NCI-H2196 treated with DMSO at 0.1 percent for 48 hours (cell line): ENCODE results near the gene HOXB5.

Experiments
- DNase-seq: peaks from one replicate; lab custom pipeline; 2025; ENCODE audit not compliant: unreplicated experiment; lab: John Stamatoyannopoulos, UW

Gene HOXB5

GRCh38 chr17:48604770-48605329, 11.3 kb upstream of the HOXB5 start, which contains the start of gene HOXB6:
HOXB6 (minus strand) TSS chr17:48604986; CDS start chr17:48598150, 6,836 bp downstream.
- DNase-seq, result no peak

- DNase-seq, result no peak
These were observed 10.6 kb upstream of the HOXB5 start for GRCh38 chr17:48603959-48604769.

DNA sequence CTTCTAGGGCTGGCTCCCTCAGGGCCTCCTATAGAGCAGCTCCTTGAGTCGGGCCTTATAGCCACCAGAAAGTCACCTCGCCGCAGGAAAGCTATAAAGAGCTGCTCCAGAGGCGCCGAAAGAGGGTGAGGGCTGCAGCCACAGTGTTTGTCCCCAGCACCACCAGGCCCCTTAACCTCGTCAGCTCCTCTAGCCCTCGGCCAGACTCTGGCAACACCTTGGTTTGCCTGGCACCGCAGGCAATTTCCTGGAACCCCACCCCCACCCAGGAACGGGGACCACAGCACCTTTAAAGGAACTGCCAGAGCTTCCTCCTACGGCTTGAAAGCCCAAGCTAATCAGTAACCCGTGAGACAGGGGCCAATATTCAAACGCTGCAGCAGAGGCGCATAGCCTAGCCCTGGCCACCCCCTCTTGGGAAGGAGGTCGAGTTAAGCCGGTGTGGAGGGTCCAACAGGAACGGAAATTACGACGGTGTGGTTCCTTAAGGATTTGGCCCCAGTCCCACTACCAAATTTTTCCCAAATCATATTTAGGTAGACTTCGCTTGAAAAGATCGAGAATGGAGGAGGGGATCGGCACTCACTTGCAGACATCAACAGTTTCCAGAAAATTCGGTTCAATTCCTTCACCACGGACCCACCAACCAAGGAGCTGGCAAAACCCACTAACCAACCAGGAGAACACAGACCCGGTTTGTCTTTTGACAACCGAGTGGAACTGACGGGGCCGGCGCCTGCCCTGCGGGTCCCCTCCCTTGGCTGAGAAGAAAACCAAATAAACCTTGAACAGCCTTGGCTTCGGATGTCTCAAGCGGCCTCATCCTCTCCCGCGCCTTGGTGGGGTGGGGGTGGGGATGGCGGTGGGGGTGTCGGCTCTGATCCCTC, 8.2 kb upstream of the HOXB5 start:
- no peak for DNase-seq

- no peak for DNase-seq
These were observed 7.6 kb upstream of the HOXB5 start for GRCh38 chr17:48601207-48601538.

GRCh38 chr17:48600244-48601098, 6.9 kb upstream of the HOXB5 start:
- DNase-seq, result no peak

DNA sequence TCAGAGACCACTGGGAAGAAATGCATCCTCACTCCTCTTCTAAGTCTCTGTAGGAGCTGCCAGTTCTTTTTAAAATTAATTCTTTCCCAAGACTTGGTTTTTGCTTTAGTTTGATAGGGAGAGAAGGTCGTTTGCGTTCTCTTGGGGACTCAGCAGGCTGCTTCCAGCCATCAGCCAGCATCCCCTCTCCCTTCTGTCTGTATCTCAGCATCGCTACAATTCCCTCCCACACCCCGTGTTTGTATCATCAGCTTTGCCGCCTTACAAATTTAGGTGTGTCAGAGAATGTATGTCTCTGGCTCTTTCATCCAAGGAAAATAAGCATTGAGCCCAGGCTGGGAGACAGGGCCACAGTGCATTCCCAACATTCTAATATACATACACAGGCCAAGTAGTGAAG, 5.8 kb upstream of the HOXB5 start:
- DNase-seq, result no peak

DNA sequence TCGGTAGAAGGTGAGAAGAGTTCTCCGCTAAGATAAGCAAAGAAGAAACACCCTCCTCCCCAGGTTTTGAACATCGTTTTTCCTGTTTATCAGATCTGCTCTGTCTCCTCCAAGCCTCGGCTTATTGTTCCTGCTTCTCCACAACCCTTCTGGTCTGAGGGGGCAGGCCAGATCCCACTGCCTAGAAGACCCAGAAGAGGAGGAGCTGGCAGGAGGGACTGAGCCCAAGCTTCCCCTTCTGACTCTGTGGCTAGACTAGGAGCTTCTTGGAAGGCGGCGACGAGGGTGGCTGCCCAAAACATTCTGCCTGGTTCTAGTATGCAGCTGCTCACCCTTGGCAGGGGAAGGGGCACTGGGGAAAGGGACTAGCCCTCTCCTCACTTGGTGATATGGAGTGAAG, 5.2 kb upstream of the HOXB5 start:
- DNase-seq, result no peak

DNA sequence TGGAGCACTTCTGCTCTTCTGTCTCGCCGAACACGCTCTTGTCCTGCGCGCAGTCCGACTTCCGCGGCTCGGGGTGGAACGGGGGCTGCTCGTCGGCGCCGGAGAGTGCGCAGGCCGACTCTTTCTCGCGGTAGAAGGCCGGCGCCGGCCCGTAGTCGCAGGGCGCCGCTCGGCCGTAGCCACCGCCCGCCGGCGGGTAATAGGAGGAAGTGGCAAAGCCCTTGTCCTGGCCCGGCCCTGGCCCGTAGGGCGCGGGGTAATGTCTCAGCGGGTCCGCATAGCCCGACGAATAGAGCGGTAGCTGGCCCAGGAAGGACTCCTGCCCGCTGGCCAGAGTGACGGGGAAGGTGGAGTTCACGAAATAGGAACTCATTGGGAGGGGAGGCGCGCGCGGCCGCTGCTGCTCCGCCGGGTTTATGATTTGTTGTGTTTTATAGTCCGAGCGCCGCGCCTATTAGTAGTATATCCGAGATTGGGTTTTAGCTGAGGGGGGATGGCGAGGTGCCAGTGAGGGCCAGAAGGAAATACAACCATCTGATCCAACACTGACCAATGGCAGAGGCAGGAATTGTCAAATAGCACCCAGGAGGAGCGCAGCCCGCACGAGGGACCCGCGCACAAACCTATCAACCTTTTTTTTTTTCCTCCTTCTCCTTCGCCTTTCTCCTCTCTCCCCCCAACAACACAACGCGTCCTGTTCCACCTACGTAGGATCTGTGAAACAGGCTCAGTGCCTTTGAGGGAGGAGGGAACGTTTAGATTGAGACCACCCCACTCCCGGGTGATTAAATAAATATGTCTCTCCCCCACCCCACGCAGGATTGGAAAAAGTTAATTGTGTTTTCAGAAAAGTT, 4.4 kb upstream of the HOXB5 start:
- DNase-seq, result peak; percentile 67

DNA sequence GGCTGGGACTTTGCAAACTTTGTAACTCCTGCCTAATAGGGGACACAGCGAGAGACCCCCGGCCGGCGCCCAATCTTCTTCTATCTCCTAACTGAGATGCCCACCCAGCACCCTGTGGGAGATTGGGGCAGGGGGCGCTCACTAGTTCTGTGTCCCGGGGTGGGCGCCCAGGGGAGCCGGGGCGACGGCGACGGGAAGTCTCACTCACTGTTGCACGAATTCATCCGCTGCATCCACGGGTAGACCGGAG, 3.9 kb upstream of the HOXB5 start:
- DNase-seq, result no peak

DNA sequence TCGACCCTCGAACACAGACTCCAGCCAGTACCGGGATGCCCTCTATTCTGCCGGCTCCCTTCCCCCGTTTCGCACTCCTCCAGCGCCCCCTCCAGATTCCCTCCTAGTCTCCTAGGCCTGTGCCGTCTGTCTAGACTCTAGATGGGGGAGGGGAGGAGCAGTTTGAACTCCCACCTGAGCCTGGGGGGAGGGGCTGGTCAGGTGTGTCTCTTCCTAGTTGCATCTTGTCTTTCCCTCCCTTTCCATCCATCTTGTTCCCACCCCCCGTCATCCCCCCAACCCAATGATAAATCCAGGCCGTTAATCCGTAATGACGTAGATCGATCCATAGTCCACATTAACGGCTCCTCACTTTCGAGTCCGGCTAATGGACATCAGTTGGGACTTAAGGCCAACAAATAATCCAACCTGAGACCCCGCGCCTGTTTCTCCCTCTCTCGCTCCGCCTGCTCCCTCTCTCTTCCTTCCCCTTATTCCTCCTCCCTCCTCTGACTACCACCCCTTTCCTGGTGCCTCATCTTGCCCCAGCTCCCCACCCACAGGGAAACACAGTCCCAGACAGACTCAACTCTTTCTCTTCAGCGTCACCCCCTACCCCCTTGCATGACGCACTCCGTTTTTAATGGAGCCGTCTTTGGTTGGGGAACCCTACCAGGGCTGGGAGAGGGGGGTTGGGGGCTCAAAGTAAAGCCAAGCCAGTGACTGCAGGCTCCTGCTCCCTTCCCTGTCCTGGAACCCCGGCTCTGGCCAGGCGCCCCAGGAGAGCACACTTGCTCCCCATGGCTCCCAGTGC, 3.4 kb upstream of the HOXB5 start:
- no peak for DNase-seq

DNA sequence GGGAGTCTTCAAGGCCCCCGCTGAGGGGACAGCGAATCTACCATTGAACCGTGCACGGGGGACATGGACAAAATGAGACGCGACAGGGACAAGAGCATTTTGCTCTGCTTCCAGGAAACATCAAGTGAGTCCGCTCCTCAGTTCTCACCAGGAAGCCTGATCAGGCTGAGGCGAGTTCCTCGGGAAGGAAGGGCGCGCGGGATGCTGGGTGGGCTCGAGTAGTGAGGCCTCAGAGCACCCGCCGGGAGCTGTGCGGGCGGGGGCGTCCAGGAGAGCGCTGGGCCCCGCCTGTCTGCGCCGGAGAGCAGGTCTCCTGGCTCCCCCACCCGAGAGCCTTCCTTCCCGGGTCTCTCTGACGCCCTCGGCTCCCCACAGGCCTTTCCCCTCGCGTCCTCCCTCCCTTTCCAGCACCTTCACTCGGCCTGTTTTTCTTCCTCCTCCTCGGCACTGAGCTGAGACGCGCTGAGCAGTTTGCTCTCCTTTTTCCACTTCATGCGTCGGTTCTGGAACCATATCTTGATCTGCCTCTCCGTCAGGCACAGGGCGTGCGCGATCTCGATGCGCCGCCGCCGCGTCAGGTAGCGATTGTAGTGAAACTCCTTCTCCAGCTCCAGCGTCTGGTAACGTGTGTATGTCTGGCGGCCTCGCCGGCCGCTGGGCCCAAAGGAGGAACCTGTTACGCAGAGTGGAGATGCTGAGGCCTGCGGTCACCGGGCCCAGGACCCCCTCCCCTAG, 2.6 kb upstream of the HOXB5 start:
- no peak for DNase-seq

DNA sequence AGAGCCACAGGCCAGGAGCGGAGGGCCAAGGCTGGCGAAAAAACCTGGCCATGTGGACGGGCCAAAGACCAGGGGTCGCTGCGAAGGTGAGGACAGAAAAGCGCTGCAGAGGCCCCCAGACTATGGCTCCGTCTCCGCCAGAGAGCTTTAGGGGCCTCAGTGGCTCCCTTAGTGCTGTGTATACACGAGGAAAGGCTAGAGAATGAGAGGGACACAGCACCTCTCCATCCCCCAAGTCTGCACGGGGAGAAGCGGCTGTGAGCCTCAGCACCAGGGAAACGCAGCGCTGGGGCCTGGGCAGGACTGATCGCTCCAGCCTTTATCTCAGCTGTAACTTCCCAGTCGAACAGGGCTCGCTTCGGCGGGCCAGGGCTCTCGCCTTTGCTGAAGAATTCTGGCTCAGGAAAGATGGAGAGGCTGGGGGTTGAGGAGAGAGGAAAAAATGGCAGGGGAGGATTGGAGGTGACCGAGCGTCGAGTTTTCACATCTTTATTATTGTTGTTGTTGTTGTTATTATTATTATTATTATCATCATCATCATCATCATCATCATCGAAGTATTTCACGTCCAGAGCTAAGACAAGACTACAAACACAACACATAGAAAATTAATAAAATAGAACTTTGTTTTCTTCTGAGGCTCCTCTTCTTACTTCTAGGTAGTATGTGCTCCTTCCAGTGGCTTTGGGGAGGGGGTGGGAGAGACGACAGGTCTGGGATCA, 1.9 kb upstream of the HOXB5 start:
- DNase-seq, result no peak

- DNase-seq, result no peak
These were observed 1.1 kb upstream of the HOXB5 start for GRCh38 chr17:48594538-48595277.

DNA sequence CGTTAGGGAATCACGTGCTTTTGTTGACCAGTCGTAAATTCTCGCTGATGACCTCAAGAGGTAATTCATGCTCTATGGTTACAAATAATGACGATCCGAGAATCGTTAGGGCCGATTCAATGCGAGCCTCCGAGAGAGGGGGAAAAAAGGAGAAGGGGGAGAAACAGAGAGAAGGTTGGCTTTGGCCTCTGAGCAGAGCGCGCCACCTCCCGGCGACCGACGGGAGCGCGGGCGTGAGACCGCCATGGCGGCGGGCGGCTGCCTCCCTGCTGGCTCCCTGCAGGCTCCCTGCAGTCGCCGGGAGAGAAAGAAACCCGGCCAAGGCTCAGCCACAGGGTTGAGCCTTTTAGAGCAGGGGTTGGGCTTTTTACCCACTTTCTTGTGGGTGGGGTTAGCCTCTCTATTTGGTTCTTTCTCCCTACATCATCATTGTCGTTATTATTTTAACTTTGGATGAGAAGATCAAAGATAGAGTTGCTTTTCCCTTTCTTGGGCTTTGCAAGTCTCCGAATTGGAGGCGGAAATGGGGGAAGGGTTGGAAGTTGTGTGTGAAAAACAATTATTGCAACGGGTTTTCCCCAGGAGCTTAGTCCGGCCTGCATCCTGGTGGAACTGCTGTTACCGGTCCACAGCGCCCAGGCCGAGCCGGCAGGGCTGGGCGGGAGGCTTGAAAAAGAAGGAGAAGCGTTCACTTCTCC, 410 bp upstream of the HOXB5 start:
- peak; percentile 95 for DNase-seq

DNA sequence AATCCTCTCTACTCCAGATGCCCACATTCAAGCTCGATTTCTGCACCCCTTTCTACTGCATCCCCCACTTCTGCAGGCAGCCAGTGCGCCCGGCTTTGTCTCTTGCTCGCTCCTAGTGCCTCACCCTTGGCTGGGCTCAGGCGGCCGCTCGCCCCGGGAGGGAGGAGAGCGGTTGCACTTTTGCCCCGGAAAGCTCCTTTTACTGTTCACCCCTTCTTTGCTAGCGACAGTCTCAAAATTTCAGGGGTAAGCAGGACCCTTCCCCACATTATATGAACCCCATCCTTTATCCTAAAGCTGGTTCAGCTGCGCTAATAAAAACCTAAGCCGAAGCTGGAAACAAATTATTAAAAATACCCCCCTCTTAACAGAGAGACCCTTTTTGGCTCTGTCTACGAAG, 1.0 kb downstream of the HOXB5 start:
- DNase-seq, result no peak

- DNase-seq, result no peak
These were observed 1.5 kb downstream of the HOXB5 start for GRCh38 chr17:48592057-48592514.
